HG03097 (cell line): ENCODE results near the gene HOXC4.

Experiments
- ATAC-seq: cut with Tn5 transposase; IDR thresholded peaks from one replicate; pipeline ENCODE4 v1.9.1; 2021; ENCODE audit not compliant: unreplicated experiment, low FRiP score

Gene HOXC4

DNA sequence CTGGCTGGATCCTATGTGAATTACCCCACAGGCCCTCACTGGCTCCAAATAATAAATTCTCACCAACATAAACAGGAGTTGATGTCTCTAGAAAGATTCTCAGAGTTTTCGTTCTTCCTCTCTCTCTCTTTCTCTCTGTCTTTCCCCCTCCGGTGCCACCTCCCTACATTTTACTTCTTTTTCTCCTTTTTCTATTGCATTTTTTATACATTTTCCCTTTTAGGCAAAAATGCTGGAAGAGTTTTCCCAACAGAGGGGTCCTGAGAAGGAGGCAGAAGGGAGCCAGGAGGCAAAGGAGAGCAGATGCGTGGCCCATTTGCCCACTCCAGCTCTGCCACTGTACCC, 26.2 kb upstream of the HOXC4 start:
- no peak for ATAC-seq

DNA sequence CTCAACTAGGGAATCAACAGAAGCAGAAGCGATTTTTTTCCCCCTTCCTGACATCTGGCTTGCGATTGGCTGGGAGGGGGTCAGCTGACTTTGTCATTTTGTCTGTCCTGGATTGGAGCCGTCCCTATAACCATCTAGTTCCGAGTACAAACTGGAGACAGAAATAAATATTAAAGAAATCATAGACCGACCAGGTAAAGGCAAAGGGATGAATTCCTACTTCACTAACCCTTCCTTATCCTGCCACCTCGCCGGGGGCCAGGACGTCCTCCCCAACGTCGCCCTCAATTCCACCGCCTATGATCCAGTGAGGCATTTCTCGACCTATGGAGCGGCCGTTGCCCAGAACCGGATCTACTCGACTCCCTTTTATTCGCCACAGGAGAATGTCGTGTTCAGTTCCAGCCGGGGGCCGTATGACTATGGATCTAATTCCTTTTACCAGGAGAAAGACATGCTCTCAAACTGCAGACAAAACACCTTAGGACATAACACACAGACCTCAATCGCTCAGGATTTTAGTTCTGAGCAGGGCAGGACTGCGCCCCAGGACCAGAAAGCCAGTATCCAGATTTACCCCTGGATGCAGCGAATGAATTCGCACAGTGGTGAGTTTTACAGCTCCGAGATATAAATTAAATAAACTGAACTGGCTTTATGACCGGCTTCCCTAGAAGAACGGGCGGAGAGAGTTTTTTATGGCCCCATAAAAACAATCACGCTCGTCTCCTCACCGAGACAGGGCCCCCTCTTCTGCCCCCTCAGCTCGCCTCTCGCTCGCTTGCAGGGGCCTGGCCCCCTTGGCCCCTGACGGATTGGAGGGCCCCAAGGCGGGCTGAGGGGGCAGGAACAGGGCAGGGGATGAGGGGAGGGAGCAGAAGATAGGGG, 25.1 kb upstream of the HOXC4 start, which contains the start of gene HOXC6:
HOXC6 (plus strand) TSS at position 127 of the 888 bp plus-strand sequence; CDS start at position 209, 82 bp downstream.
- ATAC-seq = no peak

DNA sequence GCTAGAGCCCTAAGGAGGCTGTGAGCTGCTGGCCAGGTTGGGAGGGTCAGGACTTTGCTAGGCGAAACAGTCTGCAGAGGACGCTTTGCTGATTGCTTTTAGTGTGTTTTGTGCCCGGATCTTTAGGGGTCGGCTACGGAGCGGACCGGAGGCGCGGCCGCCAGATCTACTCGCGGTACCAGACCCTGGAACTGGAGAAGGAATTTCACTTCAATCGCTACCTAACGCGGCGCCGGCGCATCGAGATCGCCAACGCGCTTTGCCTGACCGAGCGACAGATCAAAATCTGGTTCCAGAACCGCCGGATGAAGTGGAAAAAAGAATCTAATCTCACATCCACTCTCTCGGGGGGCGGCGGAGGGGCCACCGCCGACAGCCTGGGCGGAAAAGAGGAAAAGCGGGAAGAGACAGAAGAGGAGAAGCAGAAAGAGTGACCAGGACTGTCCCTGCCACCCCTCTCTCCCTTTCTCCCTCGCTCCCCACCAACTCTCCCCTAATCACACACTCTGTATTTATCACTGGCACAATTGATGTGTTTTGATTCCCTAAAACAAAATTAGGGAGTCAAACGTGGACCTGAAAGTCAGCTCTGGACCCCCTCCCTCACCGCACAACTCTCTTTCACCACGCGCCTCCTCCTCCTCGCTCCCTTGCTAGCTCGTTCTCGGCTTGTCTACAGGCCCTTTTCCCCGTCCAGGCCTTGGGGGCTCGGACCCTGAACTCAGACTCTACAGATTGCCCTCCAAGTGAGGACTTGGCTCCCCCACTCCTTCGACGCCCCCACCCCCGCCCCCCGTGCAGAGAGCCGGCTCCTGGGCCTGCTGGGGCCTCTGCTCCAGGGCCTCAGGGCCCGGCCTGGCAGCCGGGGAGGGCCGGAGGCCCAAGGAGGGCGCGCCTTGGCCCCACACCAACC, 23.9 kb upstream of the HOXC4 start:
- no peak for ATAC-seq

DNA sequence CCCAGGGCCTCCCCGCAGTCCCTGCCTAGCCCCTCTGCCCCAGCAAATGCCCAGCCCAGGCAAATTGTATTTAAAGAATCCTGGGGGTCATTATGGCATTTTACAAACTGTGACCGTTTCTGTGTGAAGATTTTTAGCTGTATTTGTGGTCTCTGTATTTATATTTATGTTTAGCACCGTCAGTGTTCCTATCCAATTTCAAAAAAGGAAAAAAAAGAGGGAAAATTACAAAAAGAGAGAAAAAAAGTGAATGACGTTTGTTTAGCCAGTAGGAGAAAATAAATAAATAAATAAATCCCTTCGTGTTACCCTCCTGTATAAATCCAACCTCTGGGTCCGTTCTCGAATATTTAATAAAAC, 23.2 kb upstream of the HOXC4 start:
- no peak for ATAC-seq

DNA sequence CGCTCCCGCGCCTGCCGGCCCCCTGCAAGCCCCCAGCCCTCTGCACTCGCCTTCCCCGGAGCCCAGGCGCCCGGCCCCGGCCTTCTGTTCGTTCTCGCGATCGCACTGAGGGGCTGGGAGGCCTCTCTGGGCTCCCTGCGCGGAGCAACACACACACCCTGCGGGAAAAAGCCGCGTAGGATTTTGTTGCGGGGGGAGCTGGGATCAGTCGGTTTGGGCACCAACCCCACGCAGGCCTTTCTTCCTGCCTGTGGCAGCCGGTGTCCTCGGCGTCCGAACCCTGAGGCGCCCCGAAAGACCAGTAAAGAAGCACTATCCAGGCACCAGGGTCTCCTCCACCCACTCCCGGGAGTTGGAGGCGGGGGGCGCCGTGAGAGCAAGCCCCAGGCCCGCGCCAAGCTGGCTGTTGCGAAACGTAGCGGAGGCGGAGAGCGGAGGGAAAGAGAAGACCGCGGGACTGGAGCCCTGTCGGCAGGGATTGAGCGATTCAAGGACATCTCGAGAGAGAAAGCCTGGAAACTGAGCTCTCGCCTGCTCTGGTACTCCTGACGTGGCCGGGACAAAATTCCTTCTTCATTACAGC, 22.7 kb upstream of the HOXC4 start:
- no peak for ATAC-seq

DNA sequence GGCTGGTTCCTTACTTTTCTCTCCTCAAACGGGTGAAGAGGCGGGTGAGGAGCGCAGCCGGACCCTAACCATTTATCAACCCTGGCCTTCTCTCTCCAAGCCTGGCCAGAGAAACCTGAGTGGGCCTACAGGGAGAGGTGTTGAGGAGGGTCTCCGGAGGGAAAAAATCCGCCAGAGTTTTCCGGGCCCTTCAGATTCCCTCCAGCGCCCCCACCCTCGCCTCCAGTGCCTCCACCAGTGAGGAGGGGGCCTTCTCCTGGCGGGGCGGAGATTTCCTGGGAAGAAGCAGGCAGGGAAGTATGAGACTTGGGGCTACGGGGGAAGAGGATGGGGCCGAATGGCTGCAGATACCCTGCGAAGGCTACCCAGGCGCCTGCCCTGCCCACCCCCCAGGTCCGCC, 22.2 kb upstream of the HOXC4 start:
- no peak for ATAC-seq

DNA sequence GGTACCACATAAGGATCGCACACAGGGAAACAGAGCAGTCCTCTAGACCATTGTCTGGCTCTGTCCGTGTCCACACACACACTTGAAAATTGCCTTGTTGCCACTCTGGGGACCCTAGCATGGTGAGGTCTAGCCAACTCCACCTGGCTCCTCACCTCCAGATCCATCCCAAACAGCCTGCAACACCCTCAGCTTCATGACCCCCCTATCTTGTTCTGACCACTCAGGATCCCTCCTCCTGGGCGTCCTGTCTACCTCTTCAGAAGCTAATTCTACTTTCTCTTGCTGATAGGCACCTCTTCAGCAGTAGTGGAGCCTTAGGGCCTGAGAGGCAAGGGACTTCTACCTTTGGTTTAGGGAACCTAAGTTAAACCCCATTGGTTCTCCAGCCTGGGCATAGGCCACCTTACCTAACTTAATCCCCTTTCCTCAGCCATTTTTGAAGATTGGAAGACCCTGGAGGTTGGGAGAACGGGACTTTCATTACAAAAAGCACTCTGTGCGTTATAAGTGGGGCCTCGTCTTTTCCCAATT, 21.5 kb upstream of the HOXC4 start:
- ATAC-seq = no peak

DNA sequence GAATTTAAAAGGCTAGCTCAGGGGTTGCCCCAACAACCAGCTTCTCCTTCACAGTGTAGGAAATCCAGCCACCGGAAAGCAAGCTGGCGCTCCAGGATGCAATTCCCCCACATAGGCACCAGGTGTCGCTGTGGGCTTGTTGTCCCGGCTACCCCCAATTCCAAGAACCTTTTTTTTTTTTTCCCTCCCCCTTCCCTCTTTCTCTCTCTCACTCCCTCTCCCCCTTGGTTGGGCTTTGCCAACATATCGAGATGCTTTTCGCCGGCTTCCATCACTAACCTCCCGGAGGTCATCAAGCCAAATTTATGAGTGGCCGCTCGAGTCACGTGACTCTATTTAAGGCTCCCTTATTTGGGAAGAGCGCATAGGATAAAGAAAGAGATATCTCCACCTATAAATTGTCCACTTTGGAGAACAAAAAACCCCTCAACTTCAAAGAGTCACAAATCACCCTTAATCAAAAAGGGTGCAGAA, 21.0 kb upstream of the HOXC4 start, which contains the start of gene HOXC5:
HOXC5 (plus strand) TSS at position 424 of the 474 bp plus-strand sequence. CDS start 73 bp downstream, outside the sequence.
- ATAC-seq = no peak

DNA sequence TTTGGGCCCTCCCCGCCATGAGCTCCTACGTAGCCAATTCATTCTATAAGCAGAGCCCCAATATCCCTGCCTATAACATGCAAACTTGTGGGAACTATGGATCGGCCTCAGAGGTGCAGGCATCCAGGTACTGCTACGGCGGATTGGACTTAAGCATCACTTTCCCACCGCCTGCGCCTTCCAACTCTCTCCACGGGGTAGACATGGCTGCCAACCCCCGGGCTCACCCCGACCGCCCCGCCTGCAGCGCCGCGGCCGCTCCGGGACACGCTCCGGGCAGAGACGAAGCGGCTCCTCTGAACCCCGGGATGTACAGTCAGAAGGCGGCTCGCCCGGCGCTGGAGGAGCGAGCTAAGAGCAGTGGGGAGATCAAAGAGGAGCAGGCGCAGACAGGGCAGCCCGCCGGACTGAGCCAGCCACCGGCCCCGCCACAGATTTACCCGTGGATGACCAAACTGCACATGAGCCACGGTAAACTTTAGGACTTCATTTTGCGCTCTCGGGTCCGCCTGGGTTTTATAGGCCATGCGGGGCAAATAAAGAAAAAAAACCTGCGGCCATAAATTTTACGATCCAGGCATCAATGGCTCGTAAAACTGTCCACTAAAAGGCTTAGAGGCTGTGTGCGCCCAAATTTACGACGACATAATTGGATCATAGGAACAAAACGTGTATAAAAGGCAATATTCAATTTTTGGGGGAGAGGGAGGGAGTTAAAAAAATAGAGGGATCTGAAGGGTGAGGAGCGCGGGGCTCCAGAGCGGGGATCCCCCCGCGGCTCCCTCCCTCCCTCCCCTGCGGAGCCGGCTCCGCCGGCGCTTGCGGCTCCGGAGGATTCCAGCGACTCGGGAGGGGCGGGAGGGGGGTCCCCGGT, 20.3 kb upstream of the HOXC4 start:
- ATAC-seq = no peak

DNA sequence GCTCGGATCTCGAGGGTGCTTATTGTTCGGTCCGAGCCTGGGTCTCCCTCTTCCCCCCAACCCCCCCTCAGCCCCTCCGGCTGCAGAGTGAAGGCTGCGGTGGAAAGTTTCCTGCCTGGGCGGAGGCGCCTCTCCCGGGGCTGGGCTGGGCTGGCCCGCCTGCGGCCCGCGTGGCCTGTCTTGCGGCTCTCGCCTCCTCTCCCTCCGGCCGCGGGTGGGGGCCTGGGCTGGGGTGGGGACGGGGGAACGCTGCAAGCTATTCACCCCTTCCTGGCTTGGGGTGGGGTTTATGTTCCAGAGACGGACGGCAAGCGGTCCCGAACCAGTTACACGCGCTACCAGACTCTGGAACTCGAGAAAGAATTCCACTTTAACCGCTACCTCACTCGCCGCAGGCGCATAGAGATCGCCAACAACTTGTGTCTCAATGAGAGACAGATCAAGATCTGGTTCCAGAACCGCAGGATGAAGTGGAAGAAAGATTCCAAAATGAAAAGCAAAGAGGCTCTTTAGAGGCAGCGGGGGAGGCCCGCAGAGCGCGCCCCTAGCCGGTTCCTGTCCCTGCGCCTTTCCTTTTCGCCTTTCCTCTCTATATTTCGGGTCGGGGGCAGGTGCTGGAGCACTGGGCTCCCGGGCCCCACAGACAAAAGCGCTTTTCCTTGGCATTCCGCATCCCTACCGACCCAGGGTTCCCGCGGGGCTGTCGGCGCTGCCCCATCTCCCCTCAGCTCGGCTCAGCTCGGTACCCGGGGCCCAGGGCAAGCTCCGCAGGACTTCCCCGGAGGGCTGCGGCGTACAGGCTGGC, 19.5 kb upstream of the HOXC4 start:
- ATAC-seq = no peak

DNA sequence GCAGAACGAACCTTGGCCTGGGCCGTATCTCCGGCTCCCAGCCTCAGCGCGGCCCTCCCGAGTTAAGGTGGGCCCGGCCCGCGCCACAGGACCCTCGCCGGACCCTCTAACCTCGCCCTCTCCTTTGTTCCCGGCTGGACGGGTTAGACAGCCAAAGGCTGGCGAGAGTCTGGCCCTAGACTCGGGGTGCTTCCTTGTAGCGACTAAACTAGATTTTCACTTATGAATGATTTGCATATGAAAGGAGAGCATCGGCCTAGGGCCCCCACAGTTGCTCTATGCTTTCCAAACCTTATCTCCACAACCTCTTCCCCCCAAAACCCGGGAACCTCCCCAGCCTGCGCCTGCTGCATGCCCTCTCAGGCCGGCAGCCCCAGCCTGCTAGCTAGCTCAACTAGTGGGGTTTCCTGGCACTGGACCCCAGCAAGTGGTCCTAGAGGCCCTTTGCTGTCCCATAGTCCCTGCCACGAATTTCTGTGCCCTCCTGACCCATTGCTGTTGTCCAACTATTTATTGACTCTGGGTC, 18.8 kb upstream of the HOXC4 start:
- ATAC-seq = no peak

DNA sequence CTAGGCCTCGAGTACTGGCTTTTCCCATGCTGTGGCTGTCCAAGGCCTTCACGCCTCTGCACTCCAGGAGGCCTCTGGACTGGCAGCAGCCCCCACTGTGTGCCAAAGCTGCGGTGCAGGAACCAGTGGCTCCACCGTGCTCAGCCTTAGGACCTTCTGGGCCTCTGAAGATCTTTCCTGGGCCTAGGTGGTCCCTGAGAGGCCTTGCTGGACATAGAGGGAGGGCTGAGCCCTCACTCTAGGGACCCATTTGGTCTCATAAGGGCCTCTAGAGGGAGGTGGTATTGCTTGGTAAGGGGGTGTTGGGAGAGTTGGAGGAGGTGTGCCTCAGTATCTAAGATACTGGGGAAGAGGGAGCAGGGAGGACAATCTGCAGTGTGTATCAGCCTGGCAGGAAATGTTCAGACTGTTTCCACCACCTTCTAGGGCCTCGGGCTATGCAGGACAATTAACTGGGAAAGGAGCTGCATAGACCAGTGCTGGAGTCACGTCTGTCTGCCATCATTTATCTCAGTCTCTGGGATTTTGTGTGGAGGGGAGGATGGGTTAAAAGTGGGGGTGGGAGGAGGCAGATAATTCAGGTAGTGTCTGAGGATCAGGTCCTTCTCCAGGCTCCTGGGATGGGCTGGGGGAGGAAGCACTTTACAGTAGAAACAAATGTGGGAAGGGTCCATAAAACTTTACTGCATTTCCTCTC, 17.9 kb upstream of the HOXC4 start:
- ATAC-seq = no peak

DNA sequence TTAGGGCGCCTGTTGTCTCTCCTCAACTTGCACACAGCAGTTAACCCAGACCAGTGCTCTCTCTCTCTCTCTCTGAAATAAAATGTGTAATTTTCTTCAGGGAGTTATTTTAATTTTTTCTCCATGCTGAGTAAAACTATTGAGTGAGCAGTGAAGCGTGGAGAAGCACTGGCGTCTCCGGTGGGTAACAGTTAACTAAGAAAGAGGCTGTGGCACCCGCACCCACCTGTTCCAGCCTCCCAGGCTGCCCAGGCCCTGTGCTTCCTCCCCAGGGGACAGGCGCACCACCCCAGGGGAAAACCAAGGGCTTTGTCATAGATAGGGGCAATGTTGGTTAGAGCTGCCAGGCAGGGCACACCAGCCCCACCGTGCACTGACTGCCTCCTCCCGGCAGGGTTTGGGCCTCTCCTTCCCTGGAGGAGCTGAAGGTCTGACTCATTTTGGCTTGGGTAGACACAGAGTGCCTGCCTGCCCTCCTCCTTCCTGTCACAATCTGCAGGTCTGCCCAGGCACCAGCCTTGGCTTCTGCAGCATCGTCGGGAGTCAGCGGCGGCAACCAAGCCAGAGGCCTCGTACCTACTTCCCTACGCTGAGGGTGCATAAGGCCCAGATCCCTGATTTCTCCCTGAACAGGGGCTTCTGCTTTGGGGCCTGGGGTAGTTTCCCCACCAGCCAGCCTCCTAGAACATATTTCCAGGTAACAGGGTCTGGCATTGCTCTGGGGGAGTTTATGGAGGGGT, 16.8 kb upstream of the HOXC4 start:
- no peak for ATAC-seq

DNA sequence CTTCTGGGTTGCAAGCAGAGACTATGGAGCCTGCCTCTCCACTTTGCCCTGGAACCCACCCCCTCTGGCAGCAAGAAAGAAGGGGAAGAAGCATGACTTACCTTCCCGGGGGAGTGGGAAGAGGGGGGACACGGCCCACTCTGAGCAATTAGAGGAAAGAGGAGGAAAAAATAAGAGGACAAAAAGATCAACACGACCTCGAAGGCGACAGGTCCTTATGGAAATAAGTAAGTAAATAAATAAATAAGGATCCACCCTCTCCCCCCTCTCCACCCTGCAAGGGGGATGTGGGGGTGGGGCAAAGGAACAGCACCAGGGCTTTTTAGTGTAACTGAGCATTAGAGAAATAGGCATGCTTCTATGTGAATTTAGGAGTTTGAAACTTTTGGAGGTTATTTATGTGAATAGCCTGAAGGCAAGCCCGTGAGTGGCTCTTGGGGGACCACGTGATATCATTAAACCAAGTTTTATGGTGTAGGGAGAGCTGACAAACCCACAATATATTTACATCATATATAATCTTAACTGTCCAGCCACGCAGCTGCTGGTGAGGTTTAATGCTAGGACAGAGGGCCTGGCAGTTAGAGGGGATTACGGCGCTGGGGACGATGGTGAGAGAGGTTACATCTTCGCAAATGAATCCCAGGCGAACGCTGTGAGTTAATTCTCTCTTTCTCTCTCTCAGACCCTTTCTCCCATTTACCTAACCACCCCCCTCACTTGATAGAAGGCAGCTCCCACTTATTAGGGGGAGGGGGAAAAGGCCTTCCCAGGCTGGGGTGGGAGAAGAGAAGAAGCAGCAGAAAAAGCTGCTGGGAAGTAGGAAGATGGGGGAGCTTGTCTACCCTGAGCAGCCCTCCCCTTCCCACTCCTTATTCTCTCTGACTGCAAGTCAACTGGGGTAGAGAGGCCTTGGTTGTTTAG, 16.0 kb upstream of the HOXC4 start:
- no peak for ATAC-seq

DNA sequence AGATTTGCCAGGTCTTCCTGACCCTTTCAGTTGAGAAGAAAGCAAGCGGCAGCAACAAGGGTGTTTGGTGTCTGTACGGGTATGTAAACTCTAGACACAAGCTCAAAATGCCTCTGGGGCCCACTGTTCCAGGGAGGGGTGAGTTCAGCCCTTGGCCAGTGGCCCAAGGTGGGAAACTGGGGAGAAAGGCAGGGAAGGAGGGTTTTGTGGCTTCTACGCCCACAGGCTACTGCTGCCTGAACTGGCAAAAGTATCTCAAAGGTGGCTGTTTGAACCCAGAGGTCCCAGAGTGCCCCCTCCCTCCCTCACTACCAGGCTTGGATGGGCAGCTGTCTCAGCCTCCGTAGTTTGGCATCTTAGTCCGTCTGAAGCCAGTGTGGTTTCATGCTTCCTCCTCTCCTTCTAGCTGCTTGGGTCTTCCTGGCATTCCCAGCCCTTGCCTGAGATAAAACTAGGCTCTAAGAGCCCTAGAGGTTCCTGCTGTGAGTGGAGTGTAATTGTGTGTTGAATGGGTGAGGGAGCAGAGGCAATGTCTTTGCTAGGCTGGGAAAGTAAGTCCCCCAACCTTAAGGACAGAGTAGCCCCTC, 15.3 kb upstream of the HOXC4 start:
- ATAC-seq = no peak

DNA sequence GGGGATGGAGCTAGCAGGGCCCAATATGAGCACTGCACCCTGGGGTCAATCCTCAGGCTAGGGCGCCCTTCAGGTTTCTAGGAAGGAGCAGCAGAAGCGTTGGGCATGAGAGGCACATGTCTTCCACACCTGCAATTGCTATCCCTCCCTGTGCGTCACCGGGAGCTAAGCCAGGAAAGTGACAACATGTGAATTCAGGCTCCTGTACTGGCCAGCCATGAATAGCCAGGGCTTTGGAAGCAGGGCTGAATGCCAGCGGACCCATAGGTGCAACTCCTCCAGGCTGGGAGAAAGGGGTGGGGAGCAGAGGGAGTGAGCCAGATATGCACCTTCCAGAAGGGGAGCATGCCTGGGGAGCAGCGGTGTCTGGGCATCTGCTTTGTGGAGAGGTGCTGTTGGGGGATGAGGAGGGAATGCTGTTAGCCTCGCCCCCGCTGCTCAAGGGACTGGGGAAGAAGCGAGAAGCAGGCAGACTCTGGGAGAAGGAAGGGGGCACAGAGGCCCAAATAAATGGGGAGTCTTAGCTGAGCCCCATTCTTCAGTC, 14.7 kb upstream of the HOXC4 start:
- ATAC-seq = no peak
